Large intestine (tissue), 3 donors: ENCODE data around the gene SMOC2. TPM values are rescaled to one million over a fixed set of nuclear protein-coding genes. Genes with fewer than 3 reads are reported as not detected.

Experiments used
- DNase-seq, 2 donors: peaks; one replicate each; pipeline versions ENCODE4 v3.0.0 to v3.0.0-alpha.2; 2013
- H3K27ac ChIP-seq: one replicate; pipeline ENCODE4 v1.5.1; 2013; ENCODE audit warnings: low read length
- H3K27me3 ChIP-seq: 2 replicates; pipeline ENCODE4 v1.6.1; 2013; ENCODE audit warnings: low read length; ENCODE audit not compliant: control insufficient read depth, insufficient read depth
- H3K36me3 ChIP-seq: 2 replicates; pipeline ENCODE4 v1.6.1; 2013; ENCODE audit warnings: low read length; ENCODE audit not compliant: control insufficient read depth, insufficient read depth
- H3K4me1 ChIP-seq: one replicate; pipeline ENCODE4 v1.6.1; 2013; ENCODE audit warnings: low read length; ENCODE audit not compliant: control insufficient read depth, insufficient read depth
- H3K4me3 ChIP-seq: one replicate; pipeline ENCODE4 v1.5.1; 2013; ENCODE audit warnings: low read length
- H3K9me3 ChIP-seq: one replicate; pipeline ENCODE4 v1.6.1; 2013; ENCODE audit warnings: mild to moderate bottlenecking, low read depth, low read length, moderate library complexity; ENCODE audit not compliant: control insufficient read depth
- WGBS: methylation state at CpG from one replicate; pipeline ENCODE4 v1.1.5; 2013; ENCODE audit warnings: low lambda C conversion rate; ENCODE audit not compliant: insufficient coverage; 5-methylcytosine and 5-hydroxymethylcytosine counted together
- polyA plus RNA-seq: library from polyadenylated mRNA; unstranded; fragments of 120-200 nt; gene quantifications from one replicate; pipeline ENCODE4 v1.2.1, GENCODE V29; 2013

SMOC2 gene
- polyA plus RNA-seq, 1 donor = 15.9 TPM

DNA sequence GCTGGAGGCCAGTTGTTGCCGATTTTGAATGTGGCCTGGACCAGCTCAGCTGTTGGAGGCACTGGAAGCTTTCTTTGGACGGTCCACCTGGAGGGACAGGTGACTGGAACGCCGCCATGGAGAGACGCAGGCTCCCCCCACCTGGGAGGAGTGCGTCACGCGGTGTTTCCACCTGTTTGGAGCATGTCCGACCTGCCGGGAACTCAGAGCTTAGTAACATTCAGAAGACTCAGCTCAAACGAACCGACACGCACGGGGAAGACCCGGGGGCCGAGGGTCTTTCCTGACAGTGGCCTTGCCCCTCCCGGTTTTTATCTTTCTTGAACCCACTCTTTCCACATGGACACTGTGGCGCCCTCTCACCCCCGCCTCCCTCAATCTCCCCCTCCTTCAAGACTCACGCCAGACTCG is 141.6 kb downstream of the SMOC2 start:
- no peak for DNase-seq
- Histone ChIP-seq H3K27ac (no peak overlapping the region), H3K27me3 (peaks cover 19% of the 10 kb centered on the region), H3K36me3 (no peaks in the 10 kb centered on the region), H3K9me3 (no peaks in the 10 kb centered on the region), H3K4me1 (peaks cover 3% of the 10 kb centered on the region), H3K4me3 (no peak overlapping the region)
- WGBS = 67% methylated on average over 3 of the region's 21 CpGs

DNA sequence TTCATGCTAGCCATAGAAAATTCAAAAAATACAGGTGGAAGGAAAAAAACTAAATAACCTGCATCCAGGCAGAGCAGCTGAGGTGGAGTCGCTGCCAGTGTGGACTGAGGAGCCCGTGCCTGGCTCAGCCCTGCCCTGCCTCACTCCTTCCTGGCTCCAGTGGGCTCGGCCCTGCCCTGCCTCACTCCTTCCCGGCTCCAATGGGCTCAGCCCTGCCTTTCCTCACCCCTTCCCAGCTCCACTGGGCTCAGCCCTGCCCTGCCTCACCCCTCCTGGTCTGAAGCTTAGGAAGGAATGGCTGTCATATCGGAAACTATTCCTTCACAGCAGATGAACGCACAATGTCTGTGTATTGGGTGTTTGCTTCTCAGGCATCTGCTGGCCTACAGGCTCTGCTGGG is 142.1 kb downstream of the SMOC2 start:
- H3K36me3 ChIP-seq = no peaks in the 10 kb centered on the region
- H3K27ac ChIP-seq = no peak overlapping the region
- peaks cover 16% of the 10 kb centered on the region for H3K27me3 ChIP-seq
- H3K4me1 ChIP-seq = peaks cover 3% of the 10 kb centered on the region
- no peak for DNase-seq
- H3K4me3 ChIP-seq = no peak overlapping the region
- no peaks in the 10 kb centered on the region for H3K9me3 ChIP-seq
- WGBS = no CpG with 5 or more reads among the region's 6 CpGs

DNA sequence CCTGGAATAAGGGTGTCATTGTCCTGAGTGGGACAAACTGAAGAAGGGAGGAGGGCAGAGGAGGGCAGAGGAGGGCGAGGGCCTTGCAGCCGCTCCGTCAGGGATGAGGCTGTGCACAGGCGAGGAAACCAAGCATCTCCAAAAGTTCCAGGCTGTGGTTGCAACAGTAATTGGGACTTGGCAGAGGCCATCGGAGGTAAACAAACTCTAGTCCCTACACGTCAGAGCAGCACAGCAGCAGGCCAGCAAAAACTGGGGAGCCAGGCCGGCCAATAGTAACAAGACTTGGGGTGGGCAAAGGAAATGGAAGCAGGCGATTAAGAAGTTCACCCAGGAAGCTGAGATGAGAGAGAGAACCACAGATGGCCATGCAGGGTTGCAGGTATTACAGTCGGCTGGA is 142.8 kb downstream of the SMOC2 start:
- no peak for DNase-seq
- H3K9me3 ChIP-seq = no peaks in the 10 kb centered on the region
- H3K36me3 ChIP-seq = no peaks in the 10 kb centered on the region
- H3K4me1 ChIP-seq = peaks cover 3% of the 10 kb centered on the region
- H3K27me3 ChIP-seq = peaks cover 13% of the 10 kb centered on the region
- 80% methylated on average over 1 of the region's 9 CpGs for WGBS
- no peak overlapping the region for H3K4me3 ChIP-seq
- H3K27ac ChIP-seq = no peak overlapping the region

DNA sequence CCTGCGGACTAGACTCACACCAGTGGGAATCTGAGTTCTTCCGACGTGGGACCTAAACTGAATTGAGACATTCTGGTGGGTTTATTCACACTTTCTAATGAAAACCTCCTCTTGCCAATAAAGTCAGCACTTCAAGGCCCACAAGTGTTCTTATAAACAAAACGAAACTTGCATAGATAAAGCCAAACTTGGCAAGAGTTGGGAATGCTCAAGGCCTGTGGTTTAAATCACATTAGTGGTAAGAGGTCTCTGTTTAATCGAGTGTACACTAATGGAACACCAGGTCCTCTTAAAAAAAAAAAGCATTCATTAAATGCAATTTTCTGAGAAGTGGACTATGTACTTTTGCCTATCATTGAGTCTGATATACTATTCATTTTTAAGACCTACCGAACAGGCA is 143.3 kb downstream of the SMOC2 start:
- Histone ChIP-seq H3K36me3 (no peaks in the 10 kb centered on the region), H3K4me1 (peaks cover 3% of the 10 kb centered on the region), H3K9me3 (no peaks in the 10 kb centered on the region), H3K4me3 (no peak overlapping the region), H3K27ac (no peak overlapping the region), H3K27me3 (peaks cover 14% of the 10 kb centered on the region)
- no peak for DNase-seq
- 100% methylated on average over 2 of the region's 6 CpGs for WGBS

GRCh38 chr6:168584671-168585070 is 143.7 kb downstream of the SMOC2 start:
- H3K36me3 ChIP-seq = no peaks in the 10 kb centered on the region
- no peaks in the 10 kb centered on the region for H3K9me3 ChIP-seq
- WGBS = no CpG with 5 or more reads among the region's 5 CpGs
- H3K4me1 ChIP-seq = peaks cover 3% of the 10 kb centered on the region
- no peak for DNase-seq
- peaks cover 16% of the 10 kb centered on the region for H3K27me3 ChIP-seq
- H3K27ac ChIP-seq = no peak overlapping the region
- no peak overlapping the region for H3K4me3 ChIP-seq

DNA sequence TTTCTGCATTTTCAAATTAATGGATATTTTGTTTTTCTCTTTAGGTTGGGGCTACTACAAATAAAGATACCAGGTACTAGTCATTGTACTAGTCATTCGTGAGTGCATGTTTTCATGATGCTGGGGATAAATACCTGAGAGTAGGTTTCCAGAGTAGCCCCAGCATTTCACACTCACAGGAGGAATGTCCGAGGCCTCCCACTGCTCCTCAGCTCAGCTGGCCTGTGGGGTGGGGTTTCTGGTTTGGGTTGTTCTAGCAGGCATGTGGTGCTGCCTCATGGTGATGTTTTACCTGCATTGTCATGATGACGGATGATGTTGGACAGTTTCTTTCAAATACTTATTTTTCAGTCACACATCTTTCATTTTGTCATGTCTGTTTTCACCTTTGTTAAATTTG is 144.5 kb downstream of the SMOC2 start:
- no CpG with 5 or more reads among the region's 3 CpGs for WGBS
- Histone ChIP-seq H3K27me3 (peaks cover 16% of the 10 kb centered on the region), H3K36me3 (no peaks in the 10 kb centered on the region), H3K27ac (no peak overlapping the region), H3K9me3 (no peaks in the 10 kb centered on the region), H3K4me1 (peaks cover 3% of the 10 kb centered on the region), H3K4me3 (no peak overlapping the region)
- no peak for DNase-seq

GRCh38 chr6:168589275-168589674 is 148.3 kb downstream of the SMOC2 start:
- Histone ChIP-seq H3K27me3 (peaks cover 6% of the 10 kb centered on the region), H3K4me3 (no peak overlapping the region), H3K9me3 (no peaks in the 10 kb centered on the region), H3K4me1 (no peaks in the 10 kb centered on the region), H3K36me3 (no peaks in the 10 kb centered on the region), H3K27ac (no peak overlapping the region)
- no peak for DNase-seq
- WGBS = no CpG with 5 or more reads among the region's 2 CpGs

DNA sequence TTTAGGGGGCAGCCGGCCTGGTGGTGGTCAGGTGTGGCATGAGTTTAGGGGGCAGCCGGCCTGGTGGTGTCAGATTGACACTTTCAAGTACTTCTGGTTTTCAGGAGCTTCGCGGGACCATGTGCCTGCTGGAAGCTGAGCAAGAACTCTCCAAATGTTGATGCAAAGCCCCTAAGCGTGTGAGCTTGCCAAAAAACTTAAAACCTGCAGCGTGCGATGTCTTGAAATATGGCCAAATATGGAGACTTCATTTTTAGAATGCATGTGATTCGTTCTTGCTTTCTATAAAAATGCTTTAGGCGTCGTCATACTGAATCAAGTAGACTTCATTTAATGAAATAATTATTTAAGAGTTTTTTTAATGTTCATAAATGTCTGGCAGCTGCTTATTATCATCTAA is 149.4 kb downstream of the SMOC2 start:
- H3K4me1 ChIP-seq = no peaks in the 10 kb centered on the region
- H3K27me3 ChIP-seq = peaks cover 10% of the 10 kb centered on the region
- H3K27ac ChIP-seq = no peak overlapping the region
- H3K9me3 ChIP-seq = no peaks in the 10 kb centered on the region
- 90% methylated on average over 3 of the region's 10 CpGs for WGBS
- no peak overlapping the region for H3K4me3 ChIP-seq
- DNase-seq = no peak
- H3K36me3 ChIP-seq = no peaks in the 10 kb centered on the region

DNA sequence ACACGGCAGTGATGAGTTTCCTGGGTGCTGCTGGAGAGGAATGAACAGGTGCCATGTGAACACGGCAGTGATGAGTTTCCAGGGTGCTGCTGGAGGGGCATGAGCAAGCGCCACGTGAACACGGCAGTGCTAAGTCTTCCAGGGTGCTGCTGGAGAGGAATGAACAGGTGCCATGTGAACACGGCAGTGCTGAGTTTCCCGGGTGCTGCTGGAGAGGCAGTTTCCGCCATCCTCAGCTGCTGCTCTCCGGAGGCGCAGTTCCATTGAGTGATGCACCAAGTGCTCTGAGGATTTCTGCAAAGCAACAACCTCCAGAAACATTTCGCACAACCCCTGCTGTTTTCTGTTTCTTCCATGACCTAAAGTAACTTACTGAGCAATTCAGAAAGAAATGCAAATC is 155.4 kb downstream of the SMOC2 start:
- no peak for DNase-seq
- no peak overlapping the region for H3K27ac ChIP-seq
- no peaks in the 10 kb centered on the region for H3K4me1 ChIP-seq
- no CpG with 5 or more reads among the region's 11 CpGs for WGBS
- no peak overlapping the region for H3K4me3 ChIP-seq
- no peaks in the 10 kb centered on the region for H3K36me3 ChIP-seq
- H3K9me3 ChIP-seq = peaks cover 3% of the 10 kb centered on the region
- peaks cover 23% of the 10 kb centered on the region for H3K27me3 ChIP-seq

GRCh38 chr6:168597471-168597875 is 156.5 kb downstream of the SMOC2 start:
- H3K4me3 ChIP-seq = no peak overlapping the region
- H3K4me1 ChIP-seq = no peaks in the 10 kb centered on the region
- no peak overlapping the region for H3K27ac ChIP-seq
- peaks cover 3% of the 10 kb centered on the region for H3K9me3 ChIP-seq
- H3K36me3 ChIP-seq = no peaks in the 10 kb centered on the region
- DNase-seq = peak; percentile 59 to 84
- WGBS = no CpG with 5 or more reads among the region's 8 CpGs
- H3K27me3 ChIP-seq = peaks cover 28% of the 10 kb centered on the region

DNA sequence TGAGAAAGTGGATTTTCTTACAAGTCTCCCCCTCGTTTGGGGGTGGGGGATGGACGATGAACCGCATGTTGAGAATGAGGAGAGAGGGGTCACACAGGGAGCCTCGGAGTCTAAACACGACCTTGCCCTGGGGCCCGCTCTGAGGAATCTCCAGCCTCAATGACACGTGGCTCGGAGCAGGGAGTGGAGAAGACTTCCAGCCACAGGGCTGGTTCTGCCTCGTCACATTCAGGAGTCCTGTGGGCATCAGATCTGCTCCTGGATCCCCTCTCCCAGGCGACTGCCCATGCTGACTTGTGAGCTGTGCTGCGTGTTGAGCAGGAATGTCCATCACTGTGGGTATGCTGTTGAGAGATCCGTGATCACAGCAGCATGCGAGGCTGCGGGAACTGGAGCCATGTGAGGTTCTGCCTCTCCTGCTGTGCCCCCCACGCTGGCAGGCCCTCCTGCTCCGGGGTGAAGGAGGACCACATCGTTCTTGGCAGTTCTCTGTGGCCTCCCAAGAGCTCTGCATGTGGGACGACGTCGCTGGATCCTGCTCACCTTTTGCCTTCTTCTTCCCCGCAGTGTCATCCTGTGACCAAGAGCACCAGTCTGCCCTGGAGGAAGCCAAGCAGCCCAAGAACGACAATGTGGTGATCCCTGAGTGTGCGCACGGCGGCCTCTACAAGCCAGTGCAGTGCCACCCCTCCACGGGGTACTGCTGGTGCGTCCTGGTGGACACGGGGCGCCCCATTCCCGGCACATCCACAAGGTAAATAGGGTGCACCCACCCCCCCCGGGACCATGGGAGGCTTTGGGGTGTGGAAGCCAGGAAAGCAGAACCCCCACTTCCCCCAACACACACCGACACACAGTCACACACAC is 157.5 kb downstream of the SMOC2 start:
- no peak overlapping the region for H3K4me3 ChIP-seq
- no peak for DNase-seq
- peaks cover 31% of the 10 kb centered on the region for H3K27me3 ChIP-seq
- H3K36me3 ChIP-seq = no peaks in the 10 kb centered on the region
- no peak overlapping the region for H3K27ac ChIP-seq
- WGBS = no CpG with 5 or more reads among the region's 32 CpGs
- H3K9me3 ChIP-seq = peaks cover 3% of the 10 kb centered on the region
- no peaks in the 10 kb centered on the region for H3K4me1 ChIP-seq
